Urinary bladder (tissue), 4 donors: ENCODE data around the gene EXOC6B. TPM values are rescaled to one million over a fixed set of nuclear protein-coding genes. Genes with fewer than 3 reads are reported as not detected.

ENCODE experiments used
- DNase-seq: peaks from one replicate; pipeline ENCODE4 v3.0.0-alpha.2; 2015; ENCODE audit errors: extremely low spot score
- H3K27ac ChIP-seq: one replicate; pipeline ENCODE4 v1.5.1; 2013; ENCODE audit warnings: low read depth, mild to moderate bottlenecking, moderate library complexity
- H3K36me3 ChIP-seq: one replicate; pipeline ENCODE4 v1.6.1; 2013; ENCODE audit warnings: mild to moderate bottlenecking, moderate library complexity; ENCODE audit not compliant: insufficient read depth
- H3K4me1 ChIP-seq: one replicate; pipeline ENCODE4 v1.6.1; 2013; ENCODE audit warnings: mild to moderate bottlenecking, moderate library complexity; ENCODE audit not compliant: insufficient read depth
- H3K4me3 ChIP-seq: one replicate; pipeline ENCODE4 v1.5.1; 2013; ENCODE audit warnings: low read depth, low read length
- WGBS: extraction: QIAGEN DNeasy Blood & Tissue Kit; methylation state at CpG from one replicate; pipeline ENCODE4 v1.1.7; 2013; 5-methylcytosine and 5-hydroxymethylcytosine counted together
- polyA plus RNA-seq: library from polyadenylated mRNA; stranded (reverse); fragments of 200-250 nt; gene quantifications from one replicate; pipeline ENCODE4 v1.2.3, GENCODE V29; 2013
- total RNA-seq: library from RNA; depleted of rRNA; stranded (reverse); fragments of >200 nt; gene quantifications from one replicate; pipeline ENCODE4 v1.2.3, GENCODE V29; 2014
- donor health status: healthy with polysubstance abuse.
- donor health status: healthy.

Gene EXOC6B
- total and polyA plus RNA-seq, 2 donors = 14.5 to 47.6 TPM

DNA sequence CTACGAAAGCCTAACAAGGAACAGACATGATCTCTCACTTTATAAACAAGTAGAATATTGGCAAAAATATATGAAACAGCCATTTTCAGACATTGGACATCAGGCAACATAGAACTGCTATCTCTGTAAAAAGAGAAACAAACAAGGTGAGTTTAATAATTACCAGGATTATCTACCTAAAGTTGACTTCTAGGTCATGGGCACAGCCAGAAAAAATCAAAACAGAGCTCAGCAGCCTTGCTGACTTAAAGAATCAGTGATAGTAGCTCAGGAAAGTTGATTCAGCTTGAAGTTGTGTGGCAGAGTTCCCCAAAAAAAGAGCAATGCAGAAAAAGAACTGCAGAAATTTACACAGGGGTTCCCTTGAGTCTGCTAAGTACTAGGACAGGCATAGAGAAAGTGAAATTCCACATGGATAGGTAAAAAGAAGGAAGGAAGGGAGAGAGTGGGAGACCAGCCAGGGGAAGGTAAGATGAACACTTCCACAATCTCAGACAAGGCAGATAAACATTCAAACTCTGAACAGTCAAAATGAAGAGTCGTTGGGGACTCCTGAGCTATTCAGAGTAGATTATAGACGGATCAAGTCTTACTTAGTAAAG lies 102.0 kb downstream of the EXOC6B start:
- no peak overlapping the region for H3K27ac ChIP-seq
- H3K4me1 ChIP-seq = no peaks in the 10 kb centered on the region
- 60% methylated on average over 3 of the region's 3 CpGs for WGBS
- no peak overlapping the region for H3K4me3 ChIP-seq
- H3K36me3 ChIP-seq = no peaks in the 10 kb centered on the region
- no peak for DNase-seq

- Histone ChIP-seq H3K4me3 (no peak overlapping the region), H3K36me3 (peaks cover 2% of the 10 kb centered on the region), H3K27ac (no peak overlapping the region), H3K4me1 (no peaks in the 10 kb centered on the region)
- 45% methylated on average over 3 of the region's 3 CpGs for WGBS
- DNase-seq = no peak
These were observed 103.3 kb downstream of the EXOC6B start for GRCh38 chr2:72722492-72723070.

GRCh38 chr2:72719416-72719815 lies 106.4 kb downstream of the EXOC6B start:
- no peaks in the 10 kb centered on the region for H3K4me1 ChIP-seq
- H3K4me3 ChIP-seq = no peak overlapping the region
- DNase-seq = peak; percentile 25
- H3K36me3 ChIP-seq = peaks cover 2% of the 10 kb centered on the region
- WGBS = 75% methylated on average over 4 of the region's 4 CpGs
- H3K27ac ChIP-seq = no peak overlapping the region

DNA sequence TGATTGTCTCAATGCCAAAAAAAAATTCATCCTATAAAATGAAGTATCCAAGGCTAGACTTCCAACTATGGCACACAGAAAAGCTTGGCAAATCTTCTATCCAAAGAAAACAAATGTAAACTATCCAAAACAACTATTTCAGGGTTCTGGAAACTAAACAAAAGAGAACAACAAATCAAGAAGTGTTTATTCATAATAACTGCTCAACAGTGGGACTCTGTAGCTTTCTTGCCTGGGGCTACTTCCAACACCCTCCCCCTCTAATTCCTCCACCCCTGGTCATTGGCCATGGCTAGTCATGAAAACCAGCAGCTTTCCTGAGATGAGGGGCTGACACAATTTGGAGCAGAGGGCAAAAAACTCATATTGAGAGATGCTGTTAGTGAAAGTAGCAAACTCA lies 107.0 kb downstream of the EXOC6B start:
- Histone ChIP-seq H3K4me3 (no peak overlapping the region), H3K4me1 (no peaks in the 10 kb centered on the region), H3K36me3 (peaks cover 2% of the 10 kb centered on the region), H3K27ac (peak overlapping the region; percentile 64)
- DNase-seq = no peak

GRCh38 chr2:72716601-72717000 lies 109.2 kb downstream of the EXOC6B start:
- no peak overlapping the region for H3K4me3 ChIP-seq
- no peak overlapping the region for H3K27ac ChIP-seq
- WGBS = 43% methylated on average over 2 of the region's 2 CpGs
- DNase-seq = no peak
- peaks cover 2% of the 10 kb centered on the region for H3K36me3 ChIP-seq
- H3K4me1 ChIP-seq = no peaks in the 10 kb centered on the region

GRCh38 chr2:72713857-72714256 lies 112.0 kb downstream of the EXOC6B start:
- no peak for DNase-seq
- Histone ChIP-seq H3K27ac (no peak overlapping the region), H3K4me1 (no peaks in the 10 kb centered on the region), H3K4me3 (no peak overlapping the region), H3K36me3 (peaks cover 2% of the 10 kb centered on the region)

- H3K27ac ChIP-seq = no peak overlapping the region
- H3K36me3 ChIP-seq = no peaks in the 10 kb centered on the region
- DNase-seq = no peak
- no peaks in the 10 kb centered on the region for H3K4me1 ChIP-seq
- H3K4me3 ChIP-seq = no peak overlapping the region
These were observed 112.9 kb downstream of the EXOC6B start for GRCh38 chr2:72712977-72713376.

DNA sequence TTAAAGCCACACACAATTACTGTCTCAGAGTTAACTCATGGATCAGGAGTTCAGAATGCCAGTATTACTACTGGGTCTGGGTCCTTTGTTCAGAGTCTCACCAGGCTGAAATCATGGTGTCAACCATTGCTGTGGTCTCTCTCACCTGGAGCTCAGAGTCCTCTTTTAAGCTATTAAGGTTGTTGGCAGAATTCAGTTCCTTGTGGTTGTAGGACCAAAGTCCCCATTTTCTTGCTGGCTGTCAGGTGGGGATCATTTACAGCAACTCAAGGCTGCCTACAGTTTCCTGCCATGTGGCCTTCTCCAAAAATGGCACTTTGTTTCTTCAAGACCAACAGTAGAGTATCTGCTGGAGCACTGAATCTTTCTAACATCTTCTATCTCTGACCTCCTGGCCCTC lies 113.5 kb downstream of the EXOC6B start:
- Histone ChIP-seq H3K4me3 (no peak overlapping the region), H3K36me3 (no peaks in the 10 kb centered on the region), H3K27ac (no peak overlapping the region), H3K4me1 (no peaks in the 10 kb centered on the region)
- DNase-seq = no peak

GRCh38 chr2:72710418-72711152 lies 115.2 kb downstream of the EXOC6B start:
- no peak overlapping the region for H3K4me3 ChIP-seq

DNA sequence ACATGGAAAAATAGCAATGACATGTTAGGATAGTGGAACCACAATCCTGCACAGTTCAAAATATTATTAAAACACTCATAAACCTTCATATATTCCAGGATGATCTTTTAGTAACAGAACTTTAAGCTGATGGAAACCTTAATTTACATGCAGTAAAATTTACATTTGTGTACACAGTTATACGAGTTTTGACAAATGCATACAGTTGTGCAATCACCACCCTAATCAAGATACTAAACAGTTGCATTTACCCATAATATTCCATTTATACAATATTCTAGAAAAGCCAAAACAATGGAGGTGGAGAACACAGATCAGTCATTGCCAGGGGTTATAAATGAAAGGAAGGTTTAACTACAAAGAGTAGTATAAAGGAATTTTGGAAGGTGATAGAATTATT lies 117.6 kb downstream of the EXOC6B start:
- Histone ChIP-seq H3K36me3 (no peaks in the 10 kb centered on the region), H3K4me1 (no peaks in the 10 kb centered on the region), H3K27ac (no peak overlapping the region), H3K4me3 (no peak overlapping the region)
- 76% methylated on average over 1 of the region's 1 CpG for WGBS
- no peak for DNase-seq

More at GRCh38 chr2:72710418-72711152, 115.2 kb downstream of the EXOC6B start:
- 79% methylated on average over 1 of the region's 1 CpG for WGBS
- Histone ChIP-seq H3K27ac (no peak overlapping the region), H3K4me1 (no peaks in the 10 kb centered on the region), H3K36me3 (no peaks in the 10 kb centered on the region)
- DNase-seq = no peak

GRCh38 chr2:72698300-72698699 lies 127.5 kb downstream of the EXOC6B start:
- Histone ChIP-seq H3K4me1 (no peaks in the 10 kb centered on the region), H3K4me3 (no peak overlapping the region), H3K27ac (no peak overlapping the region), H3K36me3 (no peaks in the 10 kb centered on the region)
- WGBS = 92% methylated on average over 3 of the region's 3 CpGs
- no peak for DNase-seq

DNA sequence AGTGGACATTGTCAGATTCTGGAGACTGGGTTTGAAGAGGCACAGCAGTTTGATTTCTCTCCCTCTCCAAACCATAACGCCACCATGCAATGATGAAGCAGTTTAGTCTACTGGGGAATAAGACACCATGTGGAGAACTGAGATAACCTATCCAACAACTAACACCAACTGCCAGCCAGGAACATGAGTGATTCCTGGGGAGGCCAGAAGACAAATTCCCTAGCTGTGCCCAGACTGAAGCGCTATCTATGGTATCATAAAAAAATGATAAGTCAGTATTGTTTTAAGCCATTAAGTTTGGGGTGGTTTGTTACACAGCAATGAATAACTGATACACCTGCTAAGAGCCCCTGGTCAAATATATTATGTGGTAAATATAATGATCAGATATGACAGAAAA lies 129.3 kb downstream of the EXOC6B start:
- 97% methylated on average over 2 of the region's 2 CpGs for WGBS
- Histone ChIP-seq H3K4me1 (no peaks in the 10 kb centered on the region), H3K4me3 (no peak overlapping the region), H3K36me3 (no peaks in the 10 kb centered on the region), H3K27ac (no peak overlapping the region)
- no peak for DNase-seq

GRCh38 chr2:72695676-72696075 lies 130.2 kb downstream of the EXOC6B start:
- H3K36me3 ChIP-seq = no peaks in the 10 kb centered on the region
- no peak overlapping the region for H3K4me3 ChIP-seq
- H3K27ac ChIP-seq = no peak overlapping the region
- H3K4me1 ChIP-seq = no peaks in the 10 kb centered on the region
- 74% methylated on average over 1 of the region's 1 CpG for WGBS
- no peak for DNase-seq

GRCh38 chr2:72694715-72695496 lies 130.9 kb downstream of the EXOC6B start:
- no peaks in the 10 kb centered on the region for H3K36me3 ChIP-seq
- no peak overlapping the region for H3K4me3 ChIP-seq
- peak; percentile 50 for DNase-seq
- WGBS = 20% methylated on average over 9 of the region's 9 CpGs
- no peak overlapping the region for H3K27ac ChIP-seq
- H3K4me1 ChIP-seq = no peaks in the 10 kb centered on the region
